Activated T-cell treated with anti-CD3 and anti-CD28 coated beads, Interleukin-2, amount 50 U/mL, for 24 hours (primary cell): Measurements from ENCODE around the gene GP5.

Source experiments
- DNase-seq: peaks from one replicate; pipeline ENCODE4 v3.0.0-alpha.2; 2020
- H3K27ac Mint-ChIP-seq: 2 replicates; pipeline ENCODE4 v1.8.0; 2020; ENCODE audit warnings: mild to moderate bottlenecking, mixed read lengths
- H3K27me3 Mint-ChIP-seq: 2 replicates; pipeline ENCODE4 v1.8.0; 2020; ENCODE audit warnings: mixed read lengths
- H3K36me3 Mint-ChIP-seq: 2 replicates; pipeline ENCODE4 v1.8.0; 2020; ENCODE audit warnings: low read depth, mixed read lengths
- H3K4me1 Mint-ChIP-seq: 2 replicates; pipeline ENCODE4 v1.8.0; 2020; ENCODE audit warnings: low read depth, mixed read lengths
- H3K4me3 Mint-ChIP-seq: 2 replicates; pipeline ENCODE4 v1.8.0; 2020; ENCODE audit warnings: mild to moderate bottlenecking, moderate library complexity, mixed read lengths
- H3K9me3 Mint-ChIP-seq: 2 replicates; pipeline ENCODE4 v1.8.0; 2020; ENCODE audit warnings: mixed read lengths

The GP5 gene

GRCh38 chr3:194418671-194419070 is 19.6 kb upstream of the GP5 start:
- Mint-ChIP-seq H3K27me3 (no peaks in the 10 kb centered on the region), H3K4me1 (no peaks in the 10 kb centered on the region), H3K27ac (no peak overlapping the region), H3K4me3 (no peak overlapping the region), H3K9me3 (no peaks in the 10 kb centered on the region), H3K36me3 (peaks cover 87% of the 10 kb centered on the region)
- no peak for DNase-seq

- Mint-ChIP-seq H3K4me3 (no peak overlapping the region), H3K36me3 (peaks cover 86% of the 10 kb centered on the region), H3K9me3 (no peaks in the 10 kb centered on the region), H3K27ac (peak overlapping the region; percentile 81), H3K4me1 (peaks cover 11% of the 10 kb centered on the region), H3K27me3 (no peaks in the 10 kb centered on the region)
- no peak for DNase-seq
Measured at GRCh38 chr3:194407423-194407822, 8.4 kb upstream of the GP5 start.

GRCh38 chr3:194405766-194406165 is 6.7 kb upstream of the GP5 start:
- H3K4me3 Mint-ChIP-seq = no peak overlapping the region
- DNase-seq = no peak
- H3K9me3 Mint-ChIP-seq = no peaks in the 10 kb centered on the region
- H3K4me1 Mint-ChIP-seq = peaks cover 11% of the 10 kb centered on the region
- no peaks in the 10 kb centered on the region for H3K27me3 Mint-ChIP-seq
- H3K36me3 Mint-ChIP-seq = peaks cover 71% of the 10 kb centered on the region
- peak overlapping the region; percentile 48 for H3K27ac Mint-ChIP-seq

- Mint-ChIP-seq H3K9me3 (no peaks in the 10 kb centered on the region), H3K27me3 (no peaks in the 10 kb centered on the region), H3K27ac (no peak overlapping the region), H3K36me3 (peaks cover 59% of the 10 kb centered on the region), H3K4me3 (no peak overlapping the region), H3K4me1 (peaks cover 17% of the 10 kb centered on the region)
- DNase-seq = no peak
Measured at GRCh38 chr3:194404365-194405140, 5.5 kb upstream of the GP5 start.

- Mint-ChIP-seq H3K36me3 (peaks cover 38% of the 10 kb centered on the region), H3K27me3 (peaks cover 21% of the 10 kb centered on the region)
Measured at GRCh38 chr3:194401868-194402329, 2.8 kb upstream of the GP5 start.

GRCh38 chr3:194401346-194401745 is 2.3 kb upstream of the GP5 start:
- Mint-ChIP-seq H3K27ac (no peak overlapping the region), H3K4me3 (no peak overlapping the region), H3K4me1 (peaks cover 45% of the 10 kb centered on the region), H3K9me3 (no peaks in the 10 kb centered on the region), H3K27me3 (peaks cover 24% of the 10 kb centered on the region), H3K36me3 (peaks cover 33% of the 10 kb centered on the region)
- DNase-seq = no peak

More at GRCh38 chr3:194401868-194402329, 2.8 kb upstream of the GP5 start:
- no peak overlapping the region for H3K27ac Mint-ChIP-seq
- H3K4me3 Mint-ChIP-seq = no peak overlapping the region
- H3K9me3 Mint-ChIP-seq = no peaks in the 10 kb centered on the region
- no peak for DNase-seq
- H3K4me1 Mint-ChIP-seq = peaks cover 41% of the 10 kb centered on the region

GRCh38 chr3:194399874-194400411 is 877 bp upstream of the GP5 start:
- H3K9me3 Mint-ChIP-seq = no peaks in the 10 kb centered on the region
- H3K36me3 Mint-ChIP-seq = peaks cover 19% of the 10 kb centered on the region
- H3K27ac Mint-ChIP-seq = no peak overlapping the region
- no peak overlapping the region for H3K4me3 Mint-ChIP-seq
- no peak for DNase-seq
- peaks cover 58% of the 10 kb centered on the region for H3K4me1 Mint-ChIP-seq
- H3K27me3 Mint-ChIP-seq = peaks cover 28% of the 10 kb centered on the region

- H3K27me3 Mint-ChIP-seq = peaks cover 28% of the 10 kb centered on the region
- peak overlapping the region; percentile 55 for H3K27ac Mint-ChIP-seq
- peaks cover 57% of the 10 kb centered on the region for H3K4me1 Mint-ChIP-seq
- H3K36me3 Mint-ChIP-seq = peaks cover under 1% of the 10 kb centered on the region
- no peaks in the 10 kb centered on the region for H3K9me3 Mint-ChIP-seq
- peak overlapping the region; percentile 76 for H3K4me3 Mint-ChIP-seq
- DNase-seq = peak; percentile 55
Measured at GRCh38 chr3:194397757-194398312, 1.2 kb downstream of the GP5 start.

- peak; percentile 59 for DNase-seq
- H3K9me3 Mint-ChIP-seq = no peaks in the 10 kb centered on the region
- peaks cover 28% of the 10 kb centered on the region for H3K27me3 Mint-ChIP-seq
- H3K4me3 Mint-ChIP-seq = peak overlapping the region; percentile 76
- peaks cover 57% of the 10 kb centered on the region for H3K4me1 Mint-ChIP-seq
- peak overlapping the region; percentile 55 for H3K27ac Mint-ChIP-seq
- H3K36me3 Mint-ChIP-seq = no peaks in the 10 kb centered on the region
Measured at GRCh38 chr3:194396859-194397756, 2.0 kb downstream of the GP5 start.

GRCh38 chr3:194396539-194396858 is 2.6 kb downstream of the GP5 start:
- Mint-ChIP-seq H3K27ac (peak overlapping the region; percentile 56), H3K4me1 (peaks cover 57% of the 10 kb centered on the region), H3K9me3 (no peaks in the 10 kb centered on the region), H3K27me3 (peaks cover 28% of the 10 kb centered on the region), H3K4me3 (peak overlapping the region; percentile 40), H3K36me3 (no peaks in the 10 kb centered on the region)
- no peak for DNase-seq

GRCh38 chr3:194395778-194396538 is 3.1 kb downstream of the GP5 start:
- peaks cover 28% of the 10 kb centered on the region for H3K27me3 Mint-ChIP-seq
- no peaks in the 10 kb centered on the region for H3K36me3 Mint-ChIP-seq
- DNase-seq = peak; percentile 64
- H3K4me1 Mint-ChIP-seq = peaks cover 57% of the 10 kb centered on the region
- peak overlapping the region; percentile 40 for H3K4me3 Mint-ChIP-seq
- peak overlapping the region; percentile 56 for H3K27ac Mint-ChIP-seq
- H3K9me3 Mint-ChIP-seq = peaks cover 1% of the 10 kb centered on the region

GRCh38 chr3:194395212-194395611 is 3.9 kb downstream of the GP5 start:
- H3K36me3 Mint-ChIP-seq = no peaks in the 10 kb centered on the region
- H3K27me3 Mint-ChIP-seq = peaks cover 28% of the 10 kb centered on the region
- DNase-seq = no peak
- H3K9me3 Mint-ChIP-seq = peaks cover 7% of the 10 kb centered on the region
- H3K4me1 Mint-ChIP-seq = peaks cover 57% of the 10 kb centered on the region
- no peak overlapping the region for H3K27ac Mint-ChIP-seq
- no peak overlapping the region for H3K4me3 Mint-ChIP-seq

GRCh38 chr3:194392576-194392975 is 6.5 kb downstream of the GP5 start:
- DNase-seq = no peak
- Mint-ChIP-seq H3K36me3 (no peaks in the 10 kb centered on the region), H3K4me3 (no peak overlapping the region), H3K4me1 (peaks cover 30% of the 10 kb centered on the region), H3K9me3 (peaks cover 10% of the 10 kb centered on the region), H3K27me3 (peaks cover 14% of the 10 kb centered on the region), H3K27ac (no peak overlapping the region)

GRCh38 chr3:194390835-194391234 is 8.2 kb downstream of the GP5 start:
- H3K27me3 Mint-ChIP-seq = no peaks in the 10 kb centered on the region
- no peak overlapping the region for H3K27ac Mint-ChIP-seq
- H3K9me3 Mint-ChIP-seq = peaks cover 10% of the 10 kb centered on the region
- peaks cover 15% of the 10 kb centered on the region for H3K4me1 Mint-ChIP-seq
- H3K4me3 Mint-ChIP-seq = no peak overlapping the region
- no peak for DNase-seq
- H3K36me3 Mint-ChIP-seq = no peaks in the 10 kb centered on the region
